Fibroblast of the aortic adventitia (primary cell): ENCODE results near the gene EHD3. TPM values are rescaled to one million over a fixed set of nuclear protein-coding genes. Genes with fewer than 3 reads are reported as not detected.

ENCODE experiments used
- DNase-seq: peaks from one replicate; pipeline ENCODE4 v3.0.0-alpha.2; 2010; ENCODE audit warnings: low read depth
- H3K4me3 ChIP-seq: 2 replicates; pipeline ENCODE4 v1.5.1; 2011; ENCODE audit warnings: low read depth, mild to moderate bottlenecking, control low read depth, low read length, moderate library complexity
- CTCF ChIP-seq: IDR thresholded peaks from 2 replicates; pipeline ENCODE4 v1.5.1; 2011; ENCODE audit warnings: mild to moderate bottlenecking, low read length, control low read depth, inconsistent platforms; ENCODE audit not compliant: insufficient read depth
- total RNA-seq: library from RNA; depleted of rRNA; stranded (reverse); fragments of >200 nt; gene quantifications from 2 replicates; pipeline ENCODE4 v1.2.3, GENCODE V29; 2012; ENCODE audit warnings: low replicate concordance

EHD3 gene
- total RNA-seq, 1 donor, result 41.2 TPM

GRCh38 chr2:31246184-31246852 is 12.4 kb downstream of the EHD3 start:
- DNase-seq, result peak; percentile 49
- no peak overlapping the region for H3K4me3 ChIP-seq
- TF ChIP-seq CTCF, result no peak

- TF ChIP-seq CTCF, result no peak
- no peak overlapping the region for H3K4me3 ChIP-seq
- DNase-seq, result no peak
Observed at GRCh38 chr2:31247711-31248110, 13.8 kb downstream of the EHD3 start.

GRCh38 chr2:31248139-31248538 is 14.2 kb downstream of the EHD3 start:
- no peak for DNase-seq
- TF ChIP-seq CTCF, result no peak
- no peak overlapping the region for H3K4me3 ChIP-seq

GRCh38 chr2:31249009-31249690 is 15.2 kb downstream of the EHD3 start:
- TF ChIP-seq CTCF, result no peak
- DNase-seq, result no peak
- H3K4me3 ChIP-seq, result no peak overlapping the region

GRCh38 chr2:31251018-31251417 is 17.1 kb downstream of the EHD3 start:
- no peak for DNase-seq
- H3K4me3 ChIP-seq, result no peak overlapping the region
- TF ChIP-seq CTCF, result no peak

GRCh38 chr2:31251851-31252250 is 17.9 kb downstream of the EHD3 start:
- H3K4me3 ChIP-seq, result no peak overlapping the region

More at GRCh38 chr2:31251851-31252250, 17.9 kb downstream of the EHD3 start:
- DNase-seq, result no peak
- no peak for TF ChIP-seq CTCF
